Stimulated activated effector memory CD8-positive, alpha-beta T cell treated with anti-CD3 and anti-CD28 coated beads, Interleukin-12 subunit alpha, Interleukin-12 subunit beta, amount 100 ng/mL, for 72 hours (primary cell): ENCODE measurements around the gene NDUFS6.
A peak's percentile ranks its signal among the peaks of the same experiment; 100 is the strongest.

Source experiments
- ATAC-seq: fragments of 150-1000 bp; cut with Tn5 transposase; 2 replicates; pipeline ENCODE4 v1.10.0; 2021
- DNase-seq, 2 donors: peaks; one replicate each; pipeline ENCODE4 v3.0.0; 2021 to 2022; ENCODE audit warnings: low spot score in 2 of 2
- H3K27ac Mint-ChIP-seq: one replicate; pipeline ENCODE4 v1.8.0; 2022; ENCODE audit warnings: mild to moderate bottlenecking, mixed read lengths
- H3K36me3 Mint-ChIP-seq: one replicate; pipeline ENCODE4 v1.8.0; 2022; ENCODE audit warnings: mild to moderate bottlenecking, mixed read lengths
- H3K4me1 Mint-ChIP-seq: one replicate; pipeline ENCODE4 v1.8.0; 2022; ENCODE audit warnings: mixed read lengths
- H3K4me3 Mint-ChIP-seq: one replicate; pipeline ENCODE4 v1.8.0; 2022; ENCODE audit warnings: mild to moderate bottlenecking, mixed read lengths
- H3K9me3 Mint-ChIP-seq: one replicate; pipeline ENCODE4 v1.8.0; 2022; ENCODE audit warnings: mixed read lengths

NDUFS6 gene

DNA sequence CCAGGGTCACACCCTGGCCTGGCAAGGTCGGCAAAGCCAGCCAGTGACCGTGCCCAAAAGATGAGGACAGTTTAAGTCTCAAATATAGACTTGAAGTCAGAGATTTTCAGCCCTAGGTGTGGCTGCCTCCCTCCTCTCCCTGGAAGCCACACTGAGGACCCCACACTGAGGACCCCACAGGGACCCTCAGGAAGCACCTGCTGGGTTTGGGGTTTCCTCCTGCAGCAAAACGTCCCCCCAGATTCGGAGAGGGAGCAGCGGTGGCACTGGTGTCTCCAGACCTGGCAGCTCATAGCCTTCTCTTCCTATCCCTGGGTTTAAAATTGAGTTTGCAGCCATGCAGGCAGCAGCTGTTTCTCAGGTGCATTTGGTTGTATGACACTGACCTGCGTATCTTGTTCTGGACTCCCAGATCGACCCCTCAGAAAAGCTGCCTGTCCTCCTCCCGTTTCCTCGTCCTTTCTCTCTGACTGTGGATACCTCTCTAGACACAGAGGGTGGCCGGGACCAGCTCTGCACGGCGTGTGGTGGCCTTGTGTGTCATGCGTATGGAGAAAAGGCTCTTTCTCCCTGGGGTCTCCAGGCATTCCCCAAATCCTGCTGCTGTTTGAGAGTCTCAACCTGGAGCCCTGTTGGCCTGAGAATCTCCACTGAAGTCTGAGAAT lies 38.2 kb upstream of the NDUFS6 start:
- ATAC-seq, result no peak
- DNase-seq, result no peak
- Mint-ChIP-seq H3K9me3 (no peaks in the 10 kb centered on the region), H3K4me1 (no peaks in the 10 kb centered on the region), H3K27ac (no peak overlapping the region), H3K4me3 (no peak overlapping the region), H3K36me3 (no peaks in the 10 kb centered on the region)

DNA sequence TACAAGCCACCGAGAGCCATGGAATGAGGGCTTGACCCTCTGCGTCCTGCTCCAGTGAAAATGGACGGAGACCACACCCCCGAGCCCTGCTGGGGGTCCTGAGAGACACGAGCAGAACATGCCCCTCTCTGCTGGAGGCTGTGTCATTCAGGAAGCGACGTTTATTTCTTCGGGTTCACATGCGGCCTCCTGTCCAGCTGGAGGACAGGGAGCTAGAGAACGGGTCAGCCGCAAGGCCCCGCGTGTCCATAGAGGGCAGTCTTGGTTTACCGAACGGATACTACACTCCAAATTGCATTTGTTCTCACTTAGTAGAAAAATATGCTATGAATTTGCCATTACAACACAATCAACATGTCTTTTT lies 37.7 kb upstream of the NDUFS6 start:
- Mint-ChIP-seq H3K36me3 (no peaks in the 10 kb centered on the region), H3K9me3 (no peaks in the 10 kb centered on the region), H3K4me3 (no peak overlapping the region), H3K4me1 (no peaks in the 10 kb centered on the region), H3K27ac (no peak overlapping the region)
- peak; percentile 52 for ATAC-seq
- no peak for DNase-seq

DNA sequence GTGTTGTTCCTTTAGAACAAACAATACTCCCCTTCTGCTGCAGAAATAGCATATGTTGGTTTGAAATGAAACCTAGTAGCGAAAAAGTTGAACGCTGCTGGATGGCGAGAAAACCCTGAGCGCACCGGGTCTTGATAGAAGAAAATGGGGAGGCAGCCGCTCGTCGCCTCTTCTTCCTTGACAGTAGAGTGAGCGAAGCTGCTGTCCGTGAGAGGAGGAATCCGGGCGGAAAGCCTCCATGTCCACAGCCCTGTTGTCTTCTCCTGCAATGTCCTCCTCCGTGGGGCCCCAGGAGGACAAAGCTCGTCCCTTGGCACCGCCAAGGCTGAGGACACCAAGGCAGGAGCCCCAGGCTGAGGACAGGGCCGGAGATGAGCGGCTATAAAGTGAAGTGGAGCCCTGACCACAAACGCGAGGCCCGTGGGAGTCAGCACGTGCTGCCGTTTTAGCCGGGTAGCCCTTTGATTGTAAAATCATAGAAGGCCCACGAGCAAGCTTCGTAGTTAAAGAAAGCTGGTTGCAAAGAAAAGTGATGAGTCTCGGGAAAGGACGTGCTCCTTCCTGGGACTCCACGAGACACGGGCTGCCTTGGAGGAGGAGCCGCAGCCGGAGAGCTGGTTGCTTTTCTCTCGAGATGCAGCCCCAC lies 37.1 kb upstream of the NDUFS6 start:
- Mint-ChIP-seq H3K4me1 (no peaks in the 10 kb centered on the region), H3K9me3 (no peaks in the 10 kb centered on the region), H3K36me3 (no peaks in the 10 kb centered on the region), H3K27ac (no peak overlapping the region), H3K4me3 (no peak overlapping the region)
- DNase-seq (no peak), ATAC-seq (no peak)

DNA sequence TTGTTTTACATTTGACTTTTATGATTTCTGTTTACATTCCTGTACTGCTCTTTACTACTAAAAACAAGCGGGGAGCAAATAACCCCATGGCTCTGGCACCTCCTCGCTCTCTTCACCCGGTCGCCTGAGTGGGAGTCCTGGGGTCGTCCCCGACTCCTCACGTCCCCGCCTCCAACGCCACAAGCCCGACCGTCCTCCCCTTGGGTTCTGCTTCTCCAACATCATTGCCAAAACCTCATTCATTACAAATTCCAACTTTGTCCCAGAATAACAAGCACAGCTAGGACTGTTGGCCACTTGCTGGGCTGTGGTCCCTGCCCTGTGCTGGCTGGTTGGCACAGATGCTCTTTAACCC lies 36.6 kb upstream of the NDUFS6 start:
- H3K4me1 Mint-ChIP-seq, result no peaks in the 10 kb centered on the region
- H3K9me3 Mint-ChIP-seq, result no peaks in the 10 kb centered on the region
- DNase-seq (no peak), ATAC-seq (no peak)
- no peaks in the 10 kb centered on the region for H3K36me3 Mint-ChIP-seq
- H3K27ac Mint-ChIP-seq, result no peak overlapping the region
- H3K4me3 Mint-ChIP-seq, result no peak overlapping the region

DNA sequence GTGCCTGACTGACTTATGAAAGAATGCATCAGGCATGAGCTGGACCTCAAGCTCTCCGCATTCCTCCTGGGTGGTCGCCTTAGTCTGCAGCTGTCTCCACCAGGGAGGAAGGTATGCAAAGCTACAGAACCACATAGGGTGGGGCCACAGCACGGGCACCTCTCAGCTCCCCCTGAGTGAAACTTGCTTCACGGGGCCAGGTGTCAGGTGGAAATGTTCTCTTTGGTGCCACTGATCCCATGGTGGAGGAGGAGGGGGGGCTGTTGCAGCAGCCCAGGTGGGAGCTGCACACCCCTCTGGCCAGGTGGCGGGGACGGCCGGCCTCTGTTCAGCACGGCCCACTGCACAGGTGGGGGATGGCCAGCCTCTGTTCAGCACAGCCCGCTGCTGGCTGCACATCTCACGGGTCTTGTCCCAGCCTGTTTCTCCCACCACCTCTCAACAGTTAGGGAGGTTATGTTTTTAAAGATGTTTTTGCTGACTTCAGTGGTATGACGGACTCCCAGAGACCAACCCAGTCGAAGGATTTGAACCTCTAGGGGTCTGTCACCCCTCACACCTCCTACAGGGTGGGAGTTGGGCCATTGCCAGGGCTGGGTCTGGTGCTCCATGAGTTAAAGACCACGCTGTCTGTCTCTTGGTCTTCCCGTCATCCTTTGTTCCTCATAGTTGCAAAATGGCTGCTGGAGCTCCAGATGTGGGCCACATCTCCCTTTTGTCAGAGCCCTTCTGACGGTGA lies 35.9 kb upstream of the NDUFS6 start:
- H3K4me1 Mint-ChIP-seq, result no peaks in the 10 kb centered on the region
- DNase-seq (no peak), ATAC-seq (no peak)
- H3K36me3 Mint-ChIP-seq, result no peaks in the 10 kb centered on the region
- no peaks in the 10 kb centered on the region for H3K9me3 Mint-ChIP-seq
- no peak overlapping the region for H3K27ac Mint-ChIP-seq
- H3K4me3 Mint-ChIP-seq, result no peak overlapping the region

DNA sequence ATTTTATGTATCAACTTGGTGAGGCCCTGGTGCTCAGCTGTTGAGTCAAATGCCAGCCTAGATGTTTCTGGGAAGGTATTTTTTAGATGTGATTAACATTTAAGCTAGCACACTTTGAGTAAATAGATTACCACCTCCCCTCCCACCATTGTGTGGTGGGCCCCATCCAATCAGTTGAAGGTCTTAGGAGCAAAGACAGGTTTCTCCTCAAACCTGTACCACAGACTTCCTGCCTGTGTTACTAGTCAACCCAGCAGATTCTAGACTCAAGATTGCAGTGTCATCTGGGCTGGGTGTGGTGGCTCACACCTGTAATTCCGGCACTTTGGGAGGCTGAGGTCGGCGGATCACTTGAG lies 35.3 kb upstream of the NDUFS6 start:
- no peak for DNase-seq
- ATAC-seq, result no peak
- Mint-ChIP-seq H3K4me3 (no peak overlapping the region), H3K36me3 (no peaks in the 10 kb centered on the region), H3K4me1 (no peaks in the 10 kb centered on the region), H3K27ac (no peak overlapping the region), H3K9me3 (no peaks in the 10 kb centered on the region)

DNA sequence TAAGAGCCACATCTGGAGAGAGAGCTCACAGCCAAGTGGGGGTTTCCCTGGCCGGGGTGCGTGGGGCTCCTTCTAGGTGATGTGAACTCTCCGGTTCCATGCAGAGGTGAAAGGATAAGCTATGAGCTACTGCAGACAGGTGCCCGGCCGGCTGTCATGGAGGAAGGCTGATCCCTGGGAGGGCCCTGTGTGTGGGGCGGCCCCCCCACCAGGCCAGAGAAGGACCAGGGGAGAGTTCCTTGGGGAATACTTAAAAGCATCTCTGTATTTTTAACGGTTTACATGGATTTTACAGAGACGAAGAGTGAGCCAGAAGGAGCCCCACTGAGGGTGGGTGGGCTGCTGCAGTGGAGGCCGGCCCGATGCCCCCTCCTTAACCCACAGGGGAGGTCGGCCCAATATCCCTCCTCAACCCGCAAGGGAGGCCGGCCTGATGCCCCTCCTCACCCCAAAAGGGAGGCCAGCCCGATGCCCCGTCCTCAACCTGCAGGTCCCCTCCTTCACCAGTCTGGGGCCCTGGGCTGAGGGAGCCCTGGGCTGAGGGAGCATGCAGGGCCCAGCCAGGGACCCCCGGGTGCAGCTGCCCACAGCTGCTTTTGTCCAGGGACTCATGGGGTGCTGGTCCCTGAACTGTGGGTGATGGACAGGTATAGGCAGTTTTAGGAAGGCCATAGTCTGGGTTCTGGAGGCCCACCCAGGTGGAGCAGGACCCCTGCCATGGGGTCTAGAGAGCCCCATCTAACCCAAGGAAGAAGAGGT lies 33.5 kb upstream of the NDUFS6 start:
- Mint-ChIP-seq H3K9me3 (no peaks in the 10 kb centered on the region), H3K4me3 (no peak overlapping the region), H3K27ac (no peak overlapping the region), H3K4me1 (no peaks in the 10 kb centered on the region), H3K36me3 (no peaks in the 10 kb centered on the region)
- no peak for DNase-seq
- no peak for ATAC-seq

DNA sequence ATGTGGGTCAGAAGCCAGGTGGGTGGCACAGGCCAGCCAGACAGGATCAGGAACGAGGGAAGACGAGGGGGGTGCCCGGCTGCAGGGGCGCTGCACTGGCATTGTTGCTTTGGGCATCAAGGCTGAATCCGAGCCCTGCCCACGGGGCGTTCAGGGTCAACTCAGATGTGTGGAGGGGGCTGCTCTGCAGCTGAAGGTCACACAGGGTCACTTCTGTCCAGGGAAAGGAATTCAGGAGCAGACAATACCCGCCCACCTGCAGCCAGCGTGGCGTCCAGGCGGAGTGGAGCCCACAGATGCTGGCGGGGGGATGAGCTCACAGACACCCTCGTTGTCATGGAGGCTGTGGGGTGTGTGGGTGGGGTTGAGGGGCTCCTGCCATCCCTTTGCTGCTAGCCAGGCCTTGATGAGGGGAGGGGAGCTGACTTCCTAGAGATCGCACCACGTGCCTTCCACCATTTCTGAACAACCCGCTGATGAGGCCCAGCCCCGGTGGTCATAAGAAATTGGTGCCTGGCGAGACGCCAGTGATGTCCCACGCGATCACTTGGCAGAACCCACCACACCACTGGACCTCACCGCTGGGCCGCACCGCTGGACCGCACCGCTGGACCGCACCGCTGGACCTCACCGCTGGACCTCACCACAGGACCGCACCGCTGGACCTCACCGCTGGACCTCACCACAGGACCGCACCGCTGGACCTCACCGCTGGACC lies 32.8 kb upstream of the NDUFS6 start:
- H3K9me3 Mint-ChIP-seq, result no peaks in the 10 kb centered on the region
- ATAC-seq (no peak), DNase-seq (no peak)
- H3K4me3 Mint-ChIP-seq, result no peak overlapping the region
- no peak overlapping the region for H3K27ac Mint-ChIP-seq
- no peaks in the 10 kb centered on the region for H3K36me3 Mint-ChIP-seq
- no peaks in the 10 kb centered on the region for H3K4me1 Mint-ChIP-seq

DNA sequence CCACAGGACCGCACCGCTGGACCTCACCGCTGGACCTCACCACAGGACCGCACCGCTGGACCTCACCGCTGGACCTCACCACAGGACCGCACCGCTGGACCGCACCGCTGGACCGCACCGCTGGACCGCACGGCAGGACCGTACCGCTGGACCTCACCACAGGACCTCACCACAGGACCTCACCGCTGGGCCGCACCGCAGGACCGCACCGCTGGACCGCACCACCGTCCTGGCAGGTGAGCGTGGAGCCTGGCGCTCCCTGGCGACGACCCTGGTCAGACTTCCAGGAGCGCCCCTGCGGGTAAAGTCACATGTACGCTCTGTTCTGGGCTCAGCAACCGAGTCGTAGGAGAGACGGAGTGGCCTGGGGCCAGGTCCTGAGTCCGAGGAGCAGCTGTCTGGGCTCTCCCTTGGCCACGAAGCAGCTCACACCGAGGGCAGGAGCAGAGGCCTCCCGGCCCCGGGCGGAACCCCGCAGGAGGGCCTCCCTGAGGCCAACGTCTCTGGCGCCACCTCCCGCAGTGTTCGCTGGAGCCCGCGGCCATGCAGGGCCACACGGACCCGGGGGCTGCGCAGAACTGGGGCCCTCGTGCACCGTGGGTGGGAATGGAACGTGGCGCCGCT lies 32.1 kb upstream of the NDUFS6 start:
- H3K27ac Mint-ChIP-seq, result no peak overlapping the region
- no peaks in the 10 kb centered on the region for H3K9me3 Mint-ChIP-seq
- no peaks in the 10 kb centered on the region for H3K4me1 Mint-ChIP-seq
- ATAC-seq (no peak), DNase-seq (no peak)
- H3K36me3 Mint-ChIP-seq, result no peaks in the 10 kb centered on the region
- H3K4me3 Mint-ChIP-seq, result no peak overlapping the region

DNA sequence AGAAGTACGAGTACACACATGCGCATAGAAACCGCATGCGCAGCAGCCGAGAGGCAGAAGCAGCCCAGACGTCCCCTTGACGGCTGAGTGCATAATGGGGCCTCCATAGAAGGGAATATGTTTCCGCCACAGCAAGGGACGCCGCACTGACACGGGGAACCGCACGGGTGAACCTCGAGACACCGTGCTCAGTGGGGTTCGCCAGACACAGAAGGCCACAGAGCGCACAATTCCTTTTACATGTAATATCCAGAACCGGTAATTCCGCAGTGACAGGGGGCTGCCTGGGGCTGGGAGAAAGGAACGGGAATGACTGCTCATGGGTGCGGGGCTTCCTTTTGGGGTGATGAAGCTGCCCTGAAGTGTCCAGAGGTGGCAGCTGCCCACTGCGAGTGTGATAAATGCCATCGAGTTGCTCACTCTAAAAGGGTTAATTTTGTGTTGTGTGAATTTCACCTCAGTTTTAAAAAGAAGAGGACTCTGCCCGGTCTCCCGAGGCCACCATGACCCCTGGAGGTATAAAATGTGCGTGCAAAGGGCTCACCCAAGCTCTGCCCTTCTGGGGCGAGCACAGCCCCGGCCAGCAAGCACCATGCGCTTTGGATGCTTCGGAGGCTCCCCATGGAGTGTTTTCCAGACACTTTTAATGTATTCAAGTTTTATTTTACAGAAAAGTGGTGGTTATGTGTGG lies 31.3 kb upstream of the NDUFS6 start:
- H3K27ac Mint-ChIP-seq, result no peak overlapping the region
- no peaks in the 10 kb centered on the region for H3K9me3 Mint-ChIP-seq
- H3K4me1 Mint-ChIP-seq, result no peaks in the 10 kb centered on the region
- no peak for DNase-seq
- H3K36me3 Mint-ChIP-seq, result no peaks in the 10 kb centered on the region
- no peak overlapping the region for H3K4me3 Mint-ChIP-seq
- no peak for ATAC-seq

DNA sequence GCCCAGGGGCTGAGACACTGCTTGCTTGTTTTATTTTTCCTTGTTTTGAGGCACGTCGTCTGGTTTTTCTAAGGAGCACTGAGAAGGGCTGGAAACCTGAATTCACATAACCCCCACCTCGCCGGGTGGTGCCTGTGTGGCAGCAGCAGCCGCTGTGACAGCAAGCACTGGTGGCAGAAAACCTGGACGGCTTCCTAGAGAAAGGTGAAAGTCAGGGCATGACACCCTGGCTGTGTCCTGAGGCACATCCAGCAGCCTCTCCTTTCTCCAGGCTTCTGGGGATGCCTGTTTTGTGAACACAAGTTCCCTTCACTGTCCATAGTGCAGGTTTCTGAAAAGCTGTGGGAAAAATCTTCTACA lies 30.8 kb upstream of the NDUFS6 start:
- no peak for DNase-seq
- H3K9me3 Mint-ChIP-seq, result no peaks in the 10 kb centered on the region
- H3K36me3 Mint-ChIP-seq, result no peaks in the 10 kb centered on the region
- H3K4me3 Mint-ChIP-seq, result no peak overlapping the region
- H3K4me1 Mint-ChIP-seq, result no peaks in the 10 kb centered on the region
- ATAC-seq, result no peak
- H3K27ac Mint-ChIP-seq, result no peak overlapping the region

DNA sequence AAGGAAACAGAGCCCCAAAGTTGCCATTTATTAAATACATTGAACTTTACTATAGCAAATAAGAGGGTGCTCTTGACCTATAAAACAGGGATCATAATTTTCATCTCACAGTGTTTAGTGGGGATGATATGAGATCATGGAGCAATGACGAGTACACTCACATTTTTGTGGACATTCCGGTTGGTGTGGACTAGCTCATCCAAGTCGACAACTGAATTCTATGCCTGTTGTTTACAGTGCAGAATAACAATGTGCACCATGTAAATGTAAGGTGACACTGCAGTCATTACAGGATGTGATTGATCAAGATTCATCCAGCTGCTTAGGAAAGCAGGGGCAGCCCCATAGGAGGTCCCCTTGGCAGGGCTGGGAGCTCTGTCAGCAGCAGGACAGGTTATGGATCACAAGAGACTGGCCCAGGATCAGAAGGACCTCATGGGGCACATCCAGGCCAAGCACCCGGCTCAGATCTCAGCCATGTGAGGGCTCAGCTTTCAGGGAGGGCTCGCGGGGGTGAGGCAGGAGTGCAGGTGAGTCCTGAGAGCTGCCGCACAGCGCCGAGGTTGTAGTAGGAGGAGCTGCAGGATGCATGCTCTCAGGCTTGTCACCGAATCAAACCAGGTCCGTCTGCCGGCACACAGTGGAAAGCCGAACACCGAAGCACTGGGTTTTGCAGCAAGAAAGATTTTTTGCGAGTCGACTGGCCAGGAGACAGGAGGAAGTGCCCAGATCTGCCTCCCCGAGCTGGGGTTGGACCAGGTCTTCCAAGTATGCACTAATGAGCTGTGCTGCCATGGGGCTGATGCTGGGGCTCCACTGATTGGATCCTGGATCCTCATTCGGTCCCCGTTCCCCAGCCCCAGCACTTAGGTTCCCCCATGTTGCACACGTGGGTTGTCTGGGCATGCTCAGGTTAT lies 29.8 kb upstream of the NDUFS6 start:
- Mint-ChIP-seq H3K27ac (no peak overlapping the region), H3K4me3 (no peak overlapping the region), H3K36me3 (no peaks in the 10 kb centered on the region), H3K4me1 (no peaks in the 10 kb centered on the region), H3K9me3 (no peaks in the 10 kb centered on the region)
- ATAC-seq, result no peak
- DNase-seq, result no peak

DNA sequence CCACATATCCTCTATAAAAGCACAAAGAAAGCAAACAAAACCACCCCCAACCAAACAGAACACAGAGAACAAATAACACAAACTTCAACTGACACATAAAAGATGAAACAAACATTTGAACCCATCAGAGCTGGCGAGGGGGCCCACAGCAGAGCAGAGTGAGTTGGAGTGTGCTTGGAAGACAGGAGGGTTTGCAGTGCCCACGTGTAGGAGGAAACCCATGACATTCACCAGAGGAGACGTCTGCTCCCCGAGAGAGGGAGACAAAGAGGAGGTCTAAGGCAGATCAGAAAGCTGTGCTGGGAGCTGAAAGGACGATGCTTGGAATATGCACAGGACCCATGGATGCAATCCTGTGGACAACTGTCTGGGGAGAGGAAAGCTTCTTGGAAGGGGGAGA lies 28.6 kb upstream of the NDUFS6 start:
- DNase-seq, result no peak
- Mint-ChIP-seq H3K4me1 (no peaks in the 10 kb centered on the region), H3K9me3 (no peaks in the 10 kb centered on the region), H3K36me3 (no peaks in the 10 kb centered on the region), H3K27ac (no peak overlapping the region), H3K4me3 (no peak overlapping the region)
- ATAC-seq, result peak; percentile 66

DNA sequence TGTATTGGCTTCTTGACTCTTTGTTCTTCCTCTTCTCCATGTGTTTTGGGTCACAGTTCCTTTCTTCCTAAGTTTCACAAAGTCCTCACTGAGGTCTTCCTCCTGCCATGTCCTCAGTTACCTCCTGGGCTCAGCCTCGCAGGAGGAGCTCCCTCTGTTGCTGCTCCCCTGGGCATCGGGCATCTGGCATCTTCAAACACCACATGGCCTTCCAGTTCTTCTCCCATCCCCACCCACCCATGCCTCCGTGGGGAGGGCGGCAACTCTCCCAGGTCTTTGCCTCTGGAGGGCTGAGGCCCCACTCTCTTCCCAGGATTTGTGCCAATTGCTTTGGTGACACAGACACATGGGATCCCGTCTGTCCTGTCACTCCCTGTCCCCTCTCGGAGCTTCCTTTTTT lies 24.4 kb upstream of the NDUFS6 start:
- H3K4me1 Mint-ChIP-seq, result no peaks in the 10 kb centered on the region
- no peak for DNase-seq

More for the DNA sequence above, 24.4 kb upstream of the NDUFS6 start:
- Mint-ChIP-seq H3K4me3 (no peak overlapping the region), H3K9me3 (no peaks in the 10 kb centered on the region), H3K27ac (no peak overlapping the region), H3K36me3 (no peaks in the 10 kb centered on the region)
- ATAC-seq, result no peak
